KMS-11 (cell line): Measurements from ENCODE around the gene TNPO2.

ENCODE experiments used
- H2AFZ ChIP-seq: fragments of 200-600 bp; sonication (generic); 2 replicates; pipeline ENCODE4 v1.6.1; 2016; ENCODE audit warnings: antibody characterized with exemption, mixed run types, low read depth
- H3K27ac ChIP-seq: fragments of 200-600 bp; sonication (generic); 2 replicates; pipeline ENCODE4 v1.6.1; 2016; ENCODE audit warnings: mild to moderate bottlenecking, mixed run types
- H3K27me3 ChIP-seq: fragments of 200-600 bp; sonication (generic); 2 replicates; pipeline ENCODE4 v1.6.1; 2017; ENCODE audit warnings: mild to moderate bottlenecking, low read depth, mixed run types, moderate library complexity; ENCODE audit not compliant: insufficient read depth
- H3K36me3 ChIP-seq: fragments of 200-600 bp; sonication (generic); 2 replicates; pipeline ENCODE4 v1.6.1; 2017; ENCODE audit warnings: mild to moderate bottlenecking, mixed run types; ENCODE audit not compliant: insufficient read depth
- H3K4me1 ChIP-seq: fragments of 200-600 bp; sonication (generic); 2 replicates; pipeline ENCODE4 v1.6.1; 2016; ENCODE audit warnings: mild to moderate bottlenecking, low read depth, mixed run types; ENCODE audit not compliant: poor library complexity, severe bottlenecking
- H3K4me2 ChIP-seq: fragments of 200-600 bp; sonication (generic); 2 replicates; pipeline ENCODE4 v1.7.0; 2016; ENCODE audit warnings: mild to moderate bottlenecking, mixed run types
- H3K4me3 ChIP-seq: fragments of 200-600 bp; sonication (generic); IDR thresholded peaks from 2 replicates; pipeline ENCODE4 v1.6.1; 2017; ENCODE audit warnings: low read depth, low read length, mixed read lengths; ENCODE audit not compliant: insufficient read depth
- H3K79me2 ChIP-seq: fragments of 200-600 bp; sonication (generic); 2 replicates; pipeline ENCODE4 v1.6.1; 2016; ENCODE audit warnings: low read depth, mixed run types; ENCODE audit not compliant: insufficient read depth
- H3K9ac ChIP-seq: fragments of 200-600 bp; sonication (generic); 2 replicates; pipeline ENCODE4 v1.6.1; 2016; ENCODE audit warnings: mild to moderate bottlenecking, mixed run types
- H4K20me1 ChIP-seq: fragments of 200-600 bp; sonication (generic); 2 replicates; pipeline ENCODE4 v1.6.1; 2016; ENCODE audit warnings: mild to moderate bottlenecking, mixed run types; ENCODE audit not compliant: insufficient read depth
- CTCF ChIP-seq: fragments of 200-600 bp; sonication (generic); conservative IDR thresholded peaks from 2 replicates; pipeline ENCODE4 v1.6.1; 2017; ENCODE audit warnings: low read depth, mild to moderate bottlenecking, antibody characterized with exemption, low read length, moderate library complexity, mixed read lengths

TNPO2 gene

GRCh38 chr19:12752056-12752781 is 28.5 kb upstream of the TNPO2 start:
- Histone ChIP-seq H3K4me2 (no peak overlapping the region), H3K79me2 (no peaks in the 10 kb centered on the region), H3K4me1 (no peaks in the 10 kb centered on the region), H3K27ac (no peak overlapping the region), H3K27me3 (peaks cover 74% of the 10 kb centered on the region), H2AFZ (no peak overlapping the region), H3K36me3 (no peaks in the 10 kb centered on the region), H3K9ac (no peak overlapping the region), H3K4me3 (no peak overlapping the region), H4K20me1 (no peaks in the 10 kb centered on the region)
- no peak for TF ChIP-seq CTCF

- Histone ChIP-seq H3K27ac (no peak within 1 kb of the TSS), H3K27me3 (peaks cover 71% of the 10 kb centered on the region), H4K20me1 (no peaks in the 10 kb centered on the region), H3K79me2 (no peaks in the 10 kb centered on the region), H2AFZ (no peak within 1 kb of the TSS), H3K4me1 (no peaks in the 10 kb centered on the region), H3K4me2 (no peak within 1 kb of the TSS), H3K9ac (no peak within 1 kb of the TSS), H3K4me3 (no peak within 1 kb of the TSS), H3K36me3 (no peaks in the 10 kb centered on the region)
- TF ChIP-seq CTCF: no peak
These were observed 27.9 kb upstream of the TNPO2 start, which contains the start of gene BEST2 for GRCh38 chr19:12751635-12752034. Gene BEST2, plus strand, starts transcription at chr19:12751791. Its CDS starts 802 bp downstream, at chr19:12752593.

- H3K36me3 ChIP-seq: no peaks in the 10 kb centered on the region
- no peaks in the 10 kb centered on the region for H4K20me1 ChIP-seq
- H3K4me1 ChIP-seq: no peaks in the 10 kb centered on the region
- no peak overlapping the region for H3K27ac ChIP-seq
- no peak overlapping the region for H3K4me3 ChIP-seq
- TF ChIP-seq CTCF: no peak
- no peak overlapping the region for H2AFZ ChIP-seq
- H3K4me2 ChIP-seq: no peak overlapping the region
- H3K9ac ChIP-seq: no peak overlapping the region
- H3K79me2 ChIP-seq: no peaks in the 10 kb centered on the region
- peaks cover 63% of the 10 kb centered on the region for H3K27me3 ChIP-seq
These were observed 27.1 kb upstream of the TNPO2 start for GRCh38 chr19:12750851-12751250.

GRCh38 chr19:12749938-12750521 is 26.3 kb upstream of the TNPO2 start:
- Histone ChIP-seq H3K9ac (no peak overlapping the region), H3K4me3 (no peak overlapping the region), H3K27me3 (peaks cover 56% of the 10 kb centered on the region), H3K4me1 (no peaks in the 10 kb centered on the region), H3K4me2 (no peak overlapping the region; the same call in 1 of the 2 replicates), H4K20me1 (no peaks in the 10 kb centered on the region), H3K36me3 (no peaks in the 10 kb centered on the region), H3K79me2 (no peaks in the 10 kb centered on the region), H2AFZ (no peak overlapping the region), H3K27ac (no peak overlapping the region)
- no peak for TF ChIP-seq CTCF
